Hematopoietic multipotent progenitor cell treated with erythropoietin and hydrocortisone succinate and interleukin-3 and kit ligand, for 15 days (in vitro differentiated cells): Measurements from ENCODE around the gene STK40.

Experiments
- DNase-seq: peaks from one replicate; pipeline ENCODE4 v3.0.0-alpha.2; 2015; ENCODE audit warnings: low spot score

The STK40 gene

GRCh38 chr1:36372617-36373016 lies 13.1 kb downstream of the STK40 start:
- DNase-seq = peak; percentile 29

GRCh38 chr1:36369061-36369861 lies 16.5 kb downstream of the STK40 start:
- DNase-seq = peak; percentile 88

GRCh38 chr1:36367798-36368197 lies 17.9 kb downstream of the STK40 start:
- DNase-seq = no peak

GRCh38 chr1:36367066-36367465 lies 18.7 kb downstream of the STK40 start:
- DNase-seq = no peak

- no peak for DNase-seq
Observed at GRCh38 chr1:36366091-36366661, 19.5 kb downstream of the STK40 start.

GRCh38 chr1:36365381-36365780 lies 20.3 kb downstream of the STK40 start:
- DNase-seq = peak; percentile 32

- DNase-seq = no peak
Observed at GRCh38 chr1:36359911-36360550, 25.7 kb downstream of the STK40 start.

- DNase-seq = no peak
Observed at GRCh38 chr1:36359383-36359782, 26.3 kb downstream of the STK40 start.

GRCh38 chr1:36358514-36359084 lies 27.1 kb downstream of the STK40 start:
- no peak for DNase-seq

- no peak for DNase-seq
Observed at GRCh38 chr1:36355811-36356210, 29.9 kb downstream of the STK40 start.

GRCh38 chr1:36354486-36354885 lies 31.2 kb downstream of the STK40 start:
- no peak for DNase-seq

- no peak for DNase-seq
Observed at GRCh38 chr1:36352910-36353878, 32.5 kb downstream of the STK40 start.

- no peak for DNase-seq
Observed at GRCh38 chr1:36352125-36352909, 33.4 kb downstream of the STK40 start.

GRCh38 chr1:36351227-36351977 lies 34.3 kb downstream of the STK40 start:
- DNase-seq = no peak

GRCh38 chr1:36350659-36351226 lies 35.0 kb downstream of the STK40 start:
- no peak for DNase-seq

- no peak for DNase-seq
Observed at GRCh38 chr1:36349839-36350238, 35.9 kb downstream of the STK40 start.

- DNase-seq = no peak
Observed at GRCh38 chr1:36349241-36349671, 36.5 kb downstream of the STK40 start.

- no peak for DNase-seq
Observed at GRCh38 chr1:36346741-36347370, 38.9 kb downstream of the STK40 start.

GRCh38 chr1:36345353-36345752 lies 40.4 kb downstream of the STK40 start:
- DNase-seq = no peak

GRCh38 chr1:36344395-36344680 lies 41.4 kb downstream of the STK40 start:
- DNase-seq = no peak
